ENCODE data around the gene GLB1L.

- TF ChIP-seq POLR2A (IDR thresholded peaks at IDR 0.05) (peak; percentile 62 to 73), POLR2AphosphoS5 (IDR thresholded peaks at IDR 0.05) (peak; percentile 68)
- TF ChIP-seq, protein P1, sequence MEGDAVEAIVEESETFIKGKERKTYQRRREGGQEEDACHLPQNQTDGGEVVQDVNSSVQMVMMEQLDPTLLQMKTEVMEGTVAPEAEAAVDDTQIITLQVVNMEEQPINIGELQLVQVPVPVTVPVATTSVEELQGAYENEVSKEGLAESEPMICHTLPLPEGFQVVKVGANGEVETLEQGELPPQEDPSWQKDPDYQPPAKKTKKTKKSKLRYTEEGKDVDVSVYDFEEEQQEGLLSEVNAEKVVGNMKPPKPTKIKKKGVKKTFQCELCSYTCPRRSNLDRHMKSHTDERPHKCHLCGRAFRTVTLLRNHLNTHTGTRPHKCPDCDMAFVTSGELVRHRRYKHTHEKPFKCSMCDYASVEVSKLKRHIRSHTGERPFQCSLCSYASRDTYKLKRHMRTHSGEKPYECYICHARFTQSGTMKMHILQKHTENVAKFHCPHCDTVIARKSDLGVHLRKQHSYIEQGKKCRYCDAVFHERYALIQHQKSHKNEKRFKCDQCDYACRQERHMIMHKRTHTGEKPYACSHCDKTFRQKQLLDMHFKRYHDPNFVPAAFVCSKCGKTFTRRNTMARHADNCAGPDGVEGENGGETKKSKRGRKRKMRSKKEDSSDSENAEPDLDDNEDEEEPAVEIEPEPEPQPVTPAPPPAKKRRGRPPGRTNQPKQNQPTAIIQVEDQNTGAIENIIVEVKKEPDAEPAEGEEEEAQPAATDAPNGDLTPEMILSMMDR (IDR thresholded peaks at IDR 0.05) = peak in 3 of 4 experiments; percentile 99 to 100 (median 100)
These were observed 49.4 kb upstream of the GLB1L start for GRCh38 chr2:219294356-219295351.

Data from gastroesophageal sphincter (tissue), 3 donors.